DND-41 (cell line): Measurements from ENCODE around the gene TXLNB.
"Not testable (repeated sequence)": the region's sequence is repeated elsewhere in the genome, so short reads cannot be mapped to it uniquely, and the experiment has no call there.

Source experiments
- ATAC-seq: fragments of 200-7000 bp; cut with Tn5 transposase; 3 replicates; pipeline ENCODE4 v1.9.1; 2021; ENCODE audit warnings: low read depth; ENCODE audit not compliant: insufficient read depth
- DNase-seq: peaks from one replicate; pipeline ENCODE4 v3.0.0-alpha.2; 2020
- H2AFZ ChIP-seq: 2 replicates; pipeline ENCODE4 v1.6.0; 2012; ENCODE audit warnings: low read depth, low read length
- H3K27ac ChIP-seq: 2 replicates; pipeline ENCODE4 v1.5.1; 2012; ENCODE audit warnings: low read length, inconsistent platforms
- H3K27me3 ChIP-seq: fragments of 200-600 bp; sonication (generic); 2 replicates; pipeline ENCODE4 v1.6.0; 2012; ENCODE audit warnings: low read length, mild to moderate bottlenecking, inconsistent platforms; ENCODE audit not compliant: insufficient read depth, poor library complexity
- H3K36me3 ChIP-seq: 2 replicates; pipeline ENCODE4 v1.5.1; 2012; ENCODE audit warnings: low read length, inconsistent platforms; ENCODE audit not compliant: insufficient read depth
- H3K4me1 ChIP-seq: 2 replicates; pipeline ENCODE4 v1.5.1; 2012; ENCODE audit warnings: mild to moderate bottlenecking, low read length; ENCODE audit not compliant: insufficient read depth
- H3K4me2 ChIP-seq: 2 replicates; pipeline ENCODE4 v1.6.0; 2012; ENCODE audit warnings: mild to moderate bottlenecking, moderate library complexity, low read length, inconsistent platforms; ENCODE audit not compliant: insufficient read depth
- H3K4me3 ChIP-seq, 2 experiments: fragments of 200-600 bp in 1 of 2; shearing (Covaris generic) in 1 of 2; 2 replicates each; pipeline ENCODE4 v1.5.1; 2012 to 2016; ENCODE audit warnings: inconsistent platforms in 2 of 2, low read length in 2 of 2, mild to moderate bottlenecking in 2 of 2, low read depth in 1 of 2, moderate library complexity in 1 of 2
- H3K79me2 ChIP-seq: 2 replicates; pipeline ENCODE4 v1.6.0; 2012; ENCODE audit warnings: low read length, inconsistent platforms; ENCODE audit not compliant: insufficient read depth
- H3K9ac ChIP-seq: 2 replicates; pipeline ENCODE4 v1.6.0; 2012; ENCODE audit warnings: low read depth, mild to moderate bottlenecking, inconsistent platforms, low read length, moderate library complexity
- H3K9me3 ChIP-seq: 2 replicates; pipeline ENCODE4 v1.5.1; 2012; ENCODE audit warnings: low read length, moderate library complexity, mild to moderate bottlenecking, inconsistent platforms; ENCODE audit not compliant: insufficient read depth, severe bottlenecking
- H4K20me1 ChIP-seq: 2 replicates; pipeline ENCODE4 v1.6.0; 2012; ENCODE audit warnings: low read length; ENCODE audit not compliant: insufficient read depth
- CTCF ChIP-seq: IDR thresholded peaks from 2 replicates; pipeline ENCODE4 v1.5.1; 2012; ENCODE audit warnings: borderline replicate concordance, low read length, moderate library complexity, mild to moderate bottlenecking; ENCODE audit not compliant: poor library complexity, severe bottlenecking; ENCODE audit errors: extremely low read depth
- EZH2 ChIP-seq: IDR thresholded peaks from 3 replicates; pipeline ENCODE4 v1.6.1; 2012; ENCODE audit warnings: borderline replicate concordance, low read depth, mild to moderate bottlenecking, moderate library complexity, low read length, inconsistent platforms; ENCODE audit not compliant: severe bottlenecking

TXLNB gene

GRCh38 chr6:139236105-139236504 lies 55.7 kb downstream of the TXLNB start:
- Histone ChIP-seq H3K27me3 (no peaks in the 10 kb centered on the region), H3K27ac (no peak overlapping the region), H3K4me1 (no peaks in the 10 kb centered on the region), H3K36me3 (no peaks in the 10 kb centered on the region), H3K9me3 (peaks cover 7% of the 10 kb centered on the region), H3K79me2 (no peaks in the 10 kb centered on the region), H3K9ac (no peak overlapping the region), H2AFZ (no peak overlapping the region), H3K4me3 (no peak overlapping the region), H3K4me2 (no peak overlapping the region), H4K20me1 (no peaks in the 10 kb centered on the region)
- ATAC-seq = peak; percentile 42; the same call in 1 of the 3 replicates
- TF ChIP-seq EZH2 (no peak), CTCF (no peak)
- no peak for DNase-seq

GRCh38 chr6:139235661-139236060 lies 56.1 kb downstream of the TXLNB start:
- H3K27me3 ChIP-seq = no peaks in the 10 kb centered on the region
- ATAC-seq = no peak

GRCh38 chr6:139234193-139234592 lies 57.6 kb downstream of the TXLNB start:
- H4K20me1 ChIP-seq, H3K36me3 ChIP-seq, H3K4me3 ChIP-seq, H3K79me2 ChIP-seq, H3K9me3 ChIP-seq, DNase-seq, H3K9ac ChIP-seq, H3K4me1 ChIP-seq, H2AFZ ChIP-seq, ATAC-seq, H3K4me2 ChIP-seq, H3K27me3 ChIP-seq, H3K27ac ChIP-seq: not testable (repeated sequence)

More at GRCh38 chr6:139235661-139236060, 56.1 kb downstream of the TXLNB start:
- no peak for DNase-seq
- H3K4me2 ChIP-seq = no peak overlapping the region
- no peaks in the 10 kb centered on the region for H3K79me2 ChIP-seq
- no peak for TF ChIP-seq CTCF
- no peak for TF ChIP-seq EZH2
- no peaks in the 10 kb centered on the region for H3K4me1 ChIP-seq
- H3K36me3 ChIP-seq = no peaks in the 10 kb centered on the region
- no peak overlapping the region for H2AFZ ChIP-seq
- no peak overlapping the region for H3K4me3 ChIP-seq
- H4K20me1 ChIP-seq = no peaks in the 10 kb centered on the region
- peaks cover 7% of the 10 kb centered on the region for H3K9me3 ChIP-seq
- H3K27ac ChIP-seq = no peak overlapping the region
- H3K9ac ChIP-seq = no peak overlapping the region

GRCh38 chr6:139231206-139231605 lies 60.6 kb downstream of the TXLNB start:
- H3K4me1 ChIP-seq = no peaks in the 10 kb centered on the region
- no peak overlapping the region for H3K4me2 ChIP-seq
- no peaks in the 10 kb centered on the region for H4K20me1 ChIP-seq
- ATAC-seq = no peak
- H3K79me2 ChIP-seq = no peaks in the 10 kb centered on the region
- no peaks in the 10 kb centered on the region for H3K27me3 ChIP-seq
- H3K27ac ChIP-seq = no peak overlapping the region
- no peaks in the 10 kb centered on the region for H3K36me3 ChIP-seq
- H2AFZ ChIP-seq = no peak overlapping the region
- no peak for DNase-seq
- no peak overlapping the region for H3K4me3 ChIP-seq
- H3K9me3 ChIP-seq = peaks cover 7% of the 10 kb centered on the region
- TF ChIP-seq EZH2 (no peak), CTCF (no peak)
- no peak overlapping the region for H3K9ac ChIP-seq
